Fibroblast of the aortic adventitia (primary cell): ENCODE results near the gene GPRIN2. TPM values are rescaled to one million over a fixed set of nuclear protein-coding genes. Genes with fewer than 3 reads are reported as not detected.

Experiments used
- DNase-seq: peaks from one replicate; pipeline ENCODE4 v3.0.0-alpha.2; 2010; ENCODE audit warnings: low read depth
- H3K4me3 ChIP-seq: 2 replicates; pipeline ENCODE4 v1.5.1; 2011; ENCODE audit warnings: low read depth, mild to moderate bottlenecking, control low read depth, low read length, moderate library complexity
- CTCF ChIP-seq: IDR thresholded peaks from 2 replicates; pipeline ENCODE4 v1.5.1; 2011; ENCODE audit warnings: mild to moderate bottlenecking, low read length, control low read depth, inconsistent platforms; ENCODE audit not compliant: insufficient read depth
- total RNA-seq: library from RNA; depleted of rRNA; stranded (reverse); fragments of >200 nt; gene quantifications from 2 replicates; pipeline ENCODE4 v1.2.3, GENCODE V29; 2012; ENCODE audit warnings: low replicate concordance

GPRIN2 gene
- total RNA-seq, 1 donor = not detected

GRCh38 chr10:46553238-46554049 lies 3.0 kb downstream of the GPRIN2 start:
- no peak overlapping the region for H3K4me3 ChIP-seq
- no peak for DNase-seq

GRCh38 chr10:46552526-46553237 lies 3.8 kb downstream of the GPRIN2 start:
- no peak for DNase-seq
- H3K4me3 ChIP-seq = no peak overlapping the region
- TF ChIP-seq CTCF = no peak

More at GRCh38 chr10:46553238-46554049, 3.0 kb downstream of the GPRIN2 start:
- no peak for TF ChIP-seq CTCF

- no peak overlapping the region for H3K4me3 ChIP-seq
- DNase-seq = no peak
- TF ChIP-seq CTCF = no peak
Measured at GRCh38 chr10:46551701-46552525, 4.5 kb downstream of the GPRIN2 start.

GRCh38 chr10:46550795-46551700 lies 5.4 kb downstream of the GPRIN2 start:
- TF ChIP-seq CTCF = no peak
- no peak overlapping the region for H3K4me3 ChIP-seq
- no peak for DNase-seq

- no peak for DNase-seq
- no peak for TF ChIP-seq CTCF
- no peak overlapping the region for H3K4me3 ChIP-seq
Measured at GRCh38 chr10:46550076-46550790, 6.2 kb downstream of the GPRIN2 start.
